GM19351 (cell line): ENCODE results near the gene DNER.
"Not testable (repeated sequence)": the region's sequence is repeated elsewhere in the genome, so short reads cannot be mapped to it uniquely, and the experiment has no call there.

Source experiments
- ATAC-seq: cut with Tn5 transposase; IDR thresholded peaks from one replicate; pipeline ENCODE4 v1.9.1; 2021; ENCODE audit warnings: mild to moderate bottlenecking, moderate library complexity; ENCODE audit not compliant: unreplicated experiment

The DNER gene

DNA sequence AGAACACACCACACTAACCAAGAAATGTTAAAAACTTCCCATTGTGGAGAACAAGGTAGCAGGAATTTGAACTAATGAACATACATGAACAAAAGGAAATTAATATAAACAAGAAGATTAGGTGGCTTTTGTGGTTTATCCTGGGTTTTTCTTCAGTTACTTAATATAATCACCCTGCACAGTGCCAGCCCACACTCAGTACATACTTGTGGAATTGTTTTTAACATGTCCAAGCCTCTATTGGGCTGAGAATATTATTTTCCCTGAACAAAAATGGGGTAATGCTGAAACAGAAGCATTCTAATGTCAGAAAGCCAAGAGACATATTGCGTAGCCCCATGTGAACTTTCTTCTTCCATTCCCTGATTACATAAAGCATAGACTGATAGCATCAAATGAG is 202.8 kb downstream of the DNER start:
- no peak for ATAC-seq

DNA sequence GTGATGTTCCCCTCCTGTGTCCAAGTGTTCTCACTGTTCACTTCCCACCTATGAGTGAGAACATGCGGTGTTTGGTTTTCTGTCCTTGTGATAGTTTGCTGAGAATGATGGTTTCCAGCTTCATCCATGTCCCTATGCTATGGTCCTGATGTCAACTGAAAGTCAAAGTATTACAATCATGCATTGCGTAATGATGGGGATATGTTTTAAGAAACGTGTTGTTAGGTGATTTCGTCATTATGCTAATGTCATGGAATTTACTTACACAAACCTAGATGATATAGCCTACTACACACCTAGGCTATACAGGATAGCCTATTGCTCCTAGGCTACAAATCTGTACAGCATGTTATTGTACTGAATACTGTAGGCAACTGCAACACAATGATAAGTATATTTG is 207.7 kb downstream of the DNER start:
- ATAC-seq: not testable (repeated sequence)

DNA sequence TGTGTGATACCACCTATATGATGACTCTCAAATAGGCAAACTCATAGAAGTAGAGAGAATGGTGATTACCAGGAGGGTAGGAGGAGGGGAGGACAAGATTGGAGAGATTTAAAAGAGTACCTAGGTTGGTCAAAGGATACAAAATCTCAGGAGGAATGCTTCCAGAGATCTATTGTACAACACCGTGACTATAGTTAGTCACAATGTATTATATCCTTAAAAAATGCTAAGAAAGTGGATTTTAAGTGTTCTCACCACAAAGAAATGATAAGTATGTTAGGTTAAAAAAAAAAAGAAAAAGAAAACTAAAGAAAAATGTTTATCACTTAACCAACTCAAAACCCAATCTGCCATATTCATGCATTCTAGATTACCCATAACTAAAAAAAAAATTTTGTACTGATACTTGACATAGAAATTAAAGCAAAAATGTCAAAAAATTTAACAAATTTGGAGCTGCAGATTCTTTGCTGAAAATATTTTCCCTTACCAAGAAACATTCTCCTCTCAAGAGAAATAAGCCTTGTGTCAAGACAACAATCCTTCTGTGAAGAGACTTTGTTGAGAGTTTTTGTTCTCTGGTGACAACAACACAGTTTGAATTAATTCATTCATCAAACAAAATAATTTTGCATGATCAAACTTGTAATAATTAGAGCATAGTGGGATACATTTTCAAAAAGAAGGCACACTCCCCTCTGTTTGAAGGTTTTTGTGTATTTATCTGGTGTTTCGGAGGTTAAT is 213.1 kb downstream of the DNER start:
- no peak for ATAC-seq

DNA sequence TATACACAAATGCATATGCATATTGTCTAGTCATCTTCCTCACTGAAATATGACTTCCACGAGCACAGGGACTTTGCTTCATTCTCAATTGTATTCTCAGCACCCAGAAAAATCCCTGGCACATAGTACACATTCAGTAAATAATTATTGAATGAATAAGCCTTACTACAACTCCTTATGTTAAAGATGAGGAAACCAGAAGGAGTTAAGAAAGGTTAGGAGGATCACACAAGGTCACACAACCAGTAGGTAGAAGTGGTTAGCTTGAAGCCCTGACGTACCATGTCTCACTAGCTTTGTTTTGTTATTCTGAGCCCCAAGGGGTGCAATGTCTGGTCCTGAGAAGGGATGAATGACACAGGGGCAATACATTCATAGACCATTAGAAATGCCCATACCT is 222.3 kb downstream of the DNER start:
- ATAC-seq: no peak

DNA sequence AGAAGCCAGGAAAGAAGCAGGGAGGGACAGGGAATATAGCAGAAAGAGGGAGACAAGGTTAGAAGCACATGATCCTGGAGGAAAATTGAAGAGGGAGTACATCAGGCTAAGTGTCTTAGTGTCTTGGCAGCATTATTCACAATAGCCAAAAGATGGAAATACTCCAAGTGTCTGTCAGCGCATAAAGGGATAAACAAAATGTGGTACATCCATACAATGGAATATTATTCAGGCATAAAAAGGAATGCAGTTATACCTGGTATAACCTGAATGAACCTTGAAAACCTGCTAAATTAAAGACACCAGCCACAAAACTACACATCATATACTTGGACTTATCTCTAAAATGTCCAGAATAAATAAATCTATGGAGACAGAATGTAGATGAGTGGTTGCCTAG is 224.2 kb downstream of the DNER start:
- no peak for ATAC-seq

DNA sequence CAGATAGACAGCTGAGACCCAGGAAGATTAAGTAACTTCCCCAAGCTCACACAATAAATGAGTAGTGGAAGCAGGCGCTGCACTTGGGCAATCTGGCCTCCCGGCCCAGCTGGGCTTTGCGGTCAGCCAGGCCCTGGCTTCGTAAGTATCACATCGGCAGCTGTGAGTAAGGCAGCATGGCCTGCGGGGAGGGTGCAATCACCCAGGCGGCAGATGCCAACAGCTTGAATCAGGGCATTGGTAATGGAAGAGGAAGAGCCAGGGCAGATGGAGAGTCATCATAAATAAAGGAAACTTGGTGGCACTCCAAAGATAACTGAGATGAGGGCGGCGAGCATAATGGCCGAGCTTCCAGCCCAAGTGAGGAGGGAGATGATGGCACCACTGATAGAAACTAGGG is 225.3 kb downstream of the DNER start:
- ATAC-seq: no peak

DNA sequence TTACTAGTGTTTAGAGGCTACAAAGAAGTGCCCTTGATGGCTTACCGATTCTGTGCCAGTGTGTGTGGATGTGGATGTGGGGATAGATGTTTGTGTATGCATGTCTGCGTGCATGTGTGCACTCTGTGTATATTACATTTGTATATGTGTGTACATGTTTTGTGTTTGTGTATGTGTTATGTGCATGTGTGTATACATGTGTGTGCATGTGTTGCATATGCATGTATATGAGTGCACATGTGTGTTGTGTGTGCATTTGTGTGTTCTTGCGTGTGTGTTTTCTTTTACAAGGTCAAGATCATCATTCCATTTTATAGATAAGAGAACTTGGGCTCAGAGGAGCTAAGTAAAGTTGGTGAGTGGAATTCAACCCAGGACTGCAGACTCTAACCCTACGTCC is 226.1 kb downstream of the DNER start:
- no peak for ATAC-seq

DNA sequence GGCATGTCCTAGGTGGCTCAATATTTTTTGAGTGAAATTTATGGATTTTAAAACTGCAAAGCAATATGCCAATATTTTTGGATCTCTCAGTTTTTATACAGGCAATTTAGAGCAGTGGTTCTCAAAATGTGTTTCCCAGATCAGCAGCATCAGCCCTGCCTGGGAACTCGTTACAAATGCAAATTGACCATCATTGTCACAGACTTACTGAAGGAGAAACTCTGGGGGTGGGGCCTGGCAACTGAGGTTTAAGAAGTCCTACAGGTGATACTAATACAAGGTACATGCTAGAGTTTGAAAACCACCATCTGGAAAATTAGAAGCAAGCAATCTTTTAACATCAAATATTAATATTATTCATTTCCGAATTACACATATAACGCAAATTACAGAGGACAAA is 227.7 kb downstream of the DNER start:
- ATAC-seq: no peak

DNA sequence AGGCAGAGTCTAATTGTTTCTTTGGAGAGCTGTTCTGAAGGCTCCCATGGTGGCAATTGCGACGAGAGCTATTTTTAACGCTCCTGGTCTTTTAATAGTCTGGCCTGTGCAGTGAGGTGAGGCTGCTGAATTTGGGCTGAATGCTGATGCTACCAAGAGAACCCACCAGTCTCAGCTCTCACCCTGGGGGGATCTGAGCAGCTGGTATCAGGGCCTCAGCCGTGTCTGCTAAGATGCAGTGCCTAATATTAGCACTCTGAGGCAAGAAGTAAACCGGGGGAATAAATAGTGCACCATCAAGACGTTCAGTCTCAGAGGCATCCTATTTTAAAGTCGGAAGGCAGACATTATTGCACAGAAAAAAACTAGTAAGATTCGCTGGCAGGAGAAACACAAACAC is 228.5 kb downstream of the DNER start:
- no peak for ATAC-seq

DNA sequence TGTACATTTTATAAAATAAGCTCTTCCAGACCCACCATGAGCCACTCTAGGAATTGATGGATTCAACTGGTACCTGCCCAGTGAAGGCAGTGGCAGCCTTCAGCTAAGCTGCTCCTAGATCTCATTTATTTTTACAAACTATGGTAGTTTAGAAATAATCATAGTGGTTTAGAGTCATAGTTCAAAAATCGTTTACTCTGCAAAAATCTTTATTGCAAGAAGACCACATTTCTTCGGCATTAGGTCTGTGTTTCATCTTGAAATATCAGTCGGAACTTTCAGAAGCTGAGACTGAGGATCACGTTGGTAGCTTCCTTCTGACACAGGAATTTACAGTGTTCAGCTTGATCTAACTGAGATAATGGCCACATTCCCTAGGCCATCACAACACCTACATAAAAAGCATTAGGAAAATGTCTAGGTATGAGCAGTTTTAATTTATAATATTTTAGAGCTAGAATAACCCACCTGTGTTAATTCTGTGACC is 237.0 kb downstream of the DNER start:
- ATAC-seq: no peak

DNA sequence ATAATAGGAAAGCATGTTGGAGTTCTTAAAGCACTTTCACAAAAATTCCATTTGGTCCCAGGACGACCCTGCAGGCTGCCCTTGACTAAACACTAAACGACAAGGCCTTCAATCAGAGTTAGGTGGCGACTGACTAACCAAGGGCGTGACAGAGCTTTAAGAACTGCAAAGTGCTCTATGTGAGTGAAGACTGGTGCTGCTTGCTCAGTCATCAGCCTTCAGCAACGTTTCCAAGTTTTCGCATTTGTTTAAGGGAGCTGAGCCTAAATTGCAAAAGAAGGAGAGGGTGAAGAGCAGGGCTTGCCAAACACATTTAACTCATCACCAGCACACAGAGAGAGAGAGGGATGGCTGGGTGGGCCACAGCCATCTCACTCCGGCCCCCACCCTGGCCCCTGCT is 238.6 kb downstream of the DNER start:
- ATAC-seq: no peak

DNA sequence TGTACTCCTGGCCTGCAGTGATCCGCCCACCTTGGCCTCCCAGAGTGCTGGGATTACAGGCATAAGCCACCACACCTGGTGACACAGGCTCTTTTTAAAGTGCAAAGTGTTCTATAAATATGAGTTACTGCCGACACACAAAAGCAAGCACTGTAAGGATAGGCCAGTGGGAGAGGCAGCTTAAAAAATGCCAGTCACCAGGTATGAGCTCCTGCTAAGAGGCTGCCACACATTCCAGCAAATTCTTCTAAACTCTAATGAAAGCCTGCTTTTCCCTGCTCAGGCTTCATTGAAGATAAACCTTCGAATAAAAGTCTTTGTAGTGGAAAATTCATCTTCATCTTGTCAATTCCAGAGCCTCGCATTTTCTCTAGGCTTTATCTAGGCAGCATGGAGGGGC is 240.2 kb downstream of the DNER start:
- ATAC-seq: no peak

DNA sequence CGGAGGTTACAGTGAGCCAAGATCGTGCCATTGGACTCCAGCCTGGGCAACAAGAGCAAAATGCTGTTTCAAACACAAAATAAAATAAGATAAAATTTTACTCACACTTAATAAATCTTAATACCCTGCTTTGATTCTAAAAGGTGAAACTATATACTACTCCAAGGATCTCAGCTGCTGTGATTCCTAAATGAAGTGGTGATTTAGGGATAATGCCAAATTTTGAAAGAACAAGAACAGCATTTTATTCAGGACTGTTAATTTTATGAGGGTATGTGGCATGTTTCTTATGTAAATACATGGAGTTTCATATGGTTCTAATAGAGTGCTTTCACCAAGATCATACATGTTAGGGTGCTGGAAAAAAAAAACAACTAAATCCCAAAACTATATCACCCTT is 243.6 kb downstream of the DNER start:
- no peak for ATAC-seq

DNA sequence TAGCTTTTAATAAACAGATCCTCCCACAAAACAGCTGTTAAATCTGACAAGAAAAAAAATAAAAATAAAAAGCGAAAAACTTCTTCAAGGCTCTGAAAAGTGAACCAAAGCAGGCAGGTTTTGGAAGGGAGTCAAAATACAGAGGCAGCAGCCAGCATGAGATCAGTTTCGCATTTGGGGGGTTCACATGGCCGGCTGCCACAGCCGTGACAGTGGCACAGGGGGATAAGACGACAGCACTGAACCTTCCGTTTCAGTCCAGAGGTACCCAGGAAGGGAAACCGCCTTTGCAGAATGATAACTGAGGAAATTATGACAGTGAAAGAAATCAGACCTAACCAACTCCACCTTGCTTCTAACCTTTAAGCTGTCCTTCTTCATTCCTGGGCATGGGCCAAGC is 246.6 kb downstream of the DNER start:
- ATAC-seq: no peak

DNA sequence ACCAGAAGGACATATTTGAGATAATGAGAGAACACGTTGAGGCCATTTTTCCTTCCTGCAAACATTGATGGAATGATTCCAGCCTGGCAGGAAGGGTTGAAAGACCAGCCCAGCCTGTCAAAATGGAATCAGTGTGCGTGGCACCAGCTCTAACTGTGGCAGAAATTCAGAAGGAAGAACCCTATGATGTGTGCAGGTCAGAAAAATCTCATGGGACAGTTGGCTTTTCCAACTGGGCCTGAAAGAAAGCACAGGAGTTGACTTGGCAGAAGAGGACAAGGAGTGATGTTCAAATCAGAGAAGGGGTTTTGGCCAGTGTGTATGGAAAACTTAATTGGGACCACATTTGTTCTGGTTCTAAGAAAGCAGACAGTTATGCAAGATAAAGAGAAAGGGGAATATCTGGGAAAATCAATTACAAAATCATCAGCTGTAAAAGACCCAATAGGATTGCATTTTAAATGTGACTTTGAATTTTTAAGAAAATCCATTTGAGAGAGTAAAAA is 250.5 kb downstream of the DNER start:
- no peak for ATAC-seq

DNA sequence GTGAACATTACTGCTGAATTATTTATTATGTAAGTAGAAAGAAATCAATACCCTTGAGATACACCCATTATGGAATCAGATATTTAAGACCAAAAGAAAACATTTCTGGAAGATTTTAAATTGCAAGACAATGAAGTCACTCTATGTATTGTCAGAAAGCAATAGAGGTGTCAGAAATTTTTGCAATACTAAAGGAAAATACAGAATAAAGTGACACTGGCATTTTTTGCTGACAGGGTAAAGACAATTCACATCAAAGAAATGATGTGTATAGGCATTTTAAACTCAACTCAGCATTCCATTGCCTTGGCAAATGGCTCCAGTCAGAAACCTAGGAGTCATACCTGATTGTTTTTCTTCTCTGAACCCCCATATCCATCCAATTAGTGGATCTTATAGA is 252.2 kb downstream of the DNER start:
- no peak for ATAC-seq

DNA sequence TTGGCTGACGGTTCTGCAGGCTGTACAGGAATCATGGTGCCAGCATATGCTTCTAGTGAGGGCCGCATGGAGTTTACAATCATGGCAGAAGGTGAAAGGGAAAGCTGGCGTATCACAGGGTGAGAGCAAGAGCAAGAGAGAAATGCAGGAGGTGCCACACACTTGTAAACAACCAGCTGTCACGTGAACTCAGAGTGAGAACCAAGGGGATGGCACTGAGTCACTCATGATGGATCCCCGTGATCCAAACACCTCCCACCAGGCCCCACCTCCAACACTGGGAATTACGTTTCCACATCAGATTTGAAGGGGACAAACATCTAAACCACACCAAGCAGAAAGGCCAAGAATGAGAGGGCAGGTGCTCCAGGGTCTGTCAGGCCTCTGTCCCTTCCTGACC is 258.3 kb downstream of the DNER start:
- ATAC-seq: no peak

DNA sequence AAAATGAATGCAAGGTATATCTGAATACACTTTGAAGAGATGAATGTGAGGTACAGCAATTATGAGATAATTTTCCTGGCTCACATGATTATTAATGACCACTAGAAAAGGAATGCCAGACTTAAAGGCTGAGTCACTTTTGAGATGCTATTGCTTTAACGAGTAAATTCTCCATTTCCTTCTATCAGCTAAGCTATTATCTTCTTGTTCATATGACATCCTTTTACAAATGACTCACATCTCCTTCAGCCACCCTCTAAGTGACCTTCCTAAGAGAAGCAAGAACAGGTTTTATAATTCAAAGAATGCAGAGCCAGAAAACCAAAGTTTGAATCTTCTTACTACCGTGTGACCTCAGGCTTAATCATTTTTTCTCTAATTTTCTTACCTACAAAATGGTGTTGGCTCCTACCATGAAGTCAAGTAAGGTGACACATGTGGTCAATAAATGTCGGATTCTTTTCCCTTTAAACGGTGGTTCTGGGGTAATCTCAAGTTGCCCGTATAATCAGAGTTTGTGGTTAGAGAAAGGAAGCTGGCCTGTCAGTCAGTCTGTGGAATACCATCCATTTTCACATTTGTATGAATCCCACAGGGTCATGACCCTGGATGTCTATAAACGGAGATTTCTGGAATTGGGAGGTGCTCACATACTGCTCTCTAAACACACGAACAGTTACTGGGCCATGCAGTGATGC is 259.3 kb downstream of the DNER start:
- no peak for ATAC-seq

DNA sequence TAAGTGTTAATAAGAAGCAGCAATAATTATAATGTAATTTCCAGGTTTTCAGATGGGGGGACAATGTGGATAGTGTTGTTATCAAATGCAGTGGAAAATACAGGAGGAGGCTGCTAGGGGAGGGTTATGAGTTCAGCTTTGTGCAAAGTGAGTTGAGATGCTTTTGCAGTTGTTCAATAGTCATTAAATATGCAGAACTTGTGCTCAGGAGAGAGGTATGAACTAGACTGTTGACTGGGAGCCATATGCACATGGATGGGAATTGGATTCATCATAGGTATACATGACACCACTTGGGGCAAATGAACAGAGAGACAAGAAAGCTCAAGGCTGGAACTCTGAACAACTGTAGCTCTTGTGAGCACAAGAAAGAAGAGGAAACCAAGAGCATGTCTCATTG is 261.1 kb downstream of the DNER start:
- ATAC-seq: no peak

DNA sequence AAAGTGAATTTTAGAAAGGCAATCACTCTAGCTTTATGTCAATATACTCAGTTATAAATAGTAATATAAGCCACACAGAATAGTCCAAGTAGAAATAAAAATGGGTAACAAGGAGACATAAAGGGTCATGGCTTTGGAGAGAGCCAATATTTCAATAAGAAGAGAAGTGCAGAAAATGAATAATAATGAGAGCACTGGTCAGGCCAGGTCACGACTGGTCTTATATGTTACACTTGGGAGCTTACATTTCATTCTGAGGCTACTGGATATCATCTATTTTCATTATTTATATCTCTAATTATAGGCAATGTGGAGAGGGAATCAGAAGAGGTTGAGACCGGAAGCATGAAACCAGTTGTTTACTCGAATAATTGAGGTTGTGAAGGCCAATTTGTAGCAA is 262.5 kb downstream of the DNER start:
- ATAC-seq: no peak

DNA sequence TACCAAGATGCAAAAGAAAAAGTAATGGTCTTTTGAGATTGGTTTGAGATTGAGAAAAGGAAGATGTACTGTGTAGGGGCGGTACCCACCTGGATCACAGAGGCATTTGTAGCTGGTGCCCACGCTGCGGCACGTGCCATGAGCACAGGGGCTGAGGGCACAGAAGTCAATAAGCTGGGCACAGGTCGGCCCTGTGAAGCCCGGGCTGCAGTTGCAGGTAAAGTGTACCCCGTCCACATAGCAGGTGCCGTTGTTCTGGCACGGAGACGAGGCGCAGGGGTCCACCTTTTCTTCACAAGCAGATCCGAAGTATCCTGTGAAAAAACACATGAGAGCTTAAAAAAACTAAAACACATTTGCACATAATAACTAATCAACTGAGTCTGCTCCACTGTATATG is 267.1 kb downstream of the DNER start:
- ATAC-seq: no peak

DNA sequence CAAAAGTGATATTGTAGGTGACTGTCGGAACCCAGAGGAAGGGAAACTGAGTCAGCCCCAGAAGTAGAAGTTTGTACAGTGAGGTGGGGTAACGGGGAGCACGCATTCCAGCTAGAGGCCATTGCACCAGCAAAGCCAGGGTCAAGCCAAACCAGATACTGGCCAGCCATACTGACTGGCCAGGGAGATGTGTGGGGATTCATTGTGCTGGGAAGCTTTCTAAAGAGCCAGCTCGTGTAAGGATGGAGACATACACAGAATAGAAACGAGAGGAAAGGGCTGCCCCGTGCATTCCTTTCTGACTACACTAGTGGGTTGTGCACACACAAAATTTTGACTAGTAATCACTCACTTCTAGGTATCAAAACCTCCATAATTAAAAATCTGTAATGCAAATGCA is 268.0 kb downstream of the DNER start:
- ATAC-seq: no peak
